Measurements from ENCODE around the gene PHLDA2. TPM values are rescaled to one million over a fixed set of nuclear protein-coding genes. Genes with fewer than 3 reads are reported as not detected.

The PHLDA2 gene
- total and polyA plus RNA-seq, 2 experiments from 2014 or later = 3.8 to 16.5 TPM

DNA sequence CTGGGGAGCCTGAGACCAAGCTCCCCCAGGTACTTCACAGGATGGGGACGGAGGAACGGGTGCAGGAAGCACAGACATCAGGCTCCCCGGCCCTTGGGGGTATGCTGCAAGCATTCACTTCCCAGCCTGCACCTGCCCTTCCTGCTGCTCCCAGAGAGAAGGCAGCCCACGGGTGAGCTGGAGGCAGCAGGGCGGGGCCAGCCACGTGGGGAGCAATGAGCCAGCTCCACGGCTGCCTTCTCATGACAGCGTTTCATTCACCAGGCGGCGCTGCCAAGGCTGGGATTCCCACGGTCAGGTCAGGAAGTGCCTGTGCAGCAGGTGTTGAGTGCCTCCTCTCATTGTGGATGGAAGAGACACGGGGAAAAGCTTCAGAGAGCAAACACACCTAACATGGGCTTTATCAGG, 14.5 kb upstream of the PHLDA2 start (continued):
- TF ChIP-seq ZNF462 (CRISPR knock-in tag; IDR thresholded peaks at IDR 0.05) (no peak), JUNB (IDR thresholded peaks at IDR 0.05; ENCODE audit: unreplicated experiment) (no peak), EZH2 (IDR thresholded peaks at IDR 0.05; ENCODE audit: low read depth, unreplicated experiment) (no peak), ZNF331 (CRISPR knock-in tag; IDR thresholded peaks at IDR 0.05; ENCODE audit: low read depth) (no peak), STAT1 (IDR thresholded peaks at IDR 0.05; ENCODE audit: unreplicated experiment) (no peak), ETS1 (IDR thresholded peaks at IDR 0.05) (no peak)

DNA sequence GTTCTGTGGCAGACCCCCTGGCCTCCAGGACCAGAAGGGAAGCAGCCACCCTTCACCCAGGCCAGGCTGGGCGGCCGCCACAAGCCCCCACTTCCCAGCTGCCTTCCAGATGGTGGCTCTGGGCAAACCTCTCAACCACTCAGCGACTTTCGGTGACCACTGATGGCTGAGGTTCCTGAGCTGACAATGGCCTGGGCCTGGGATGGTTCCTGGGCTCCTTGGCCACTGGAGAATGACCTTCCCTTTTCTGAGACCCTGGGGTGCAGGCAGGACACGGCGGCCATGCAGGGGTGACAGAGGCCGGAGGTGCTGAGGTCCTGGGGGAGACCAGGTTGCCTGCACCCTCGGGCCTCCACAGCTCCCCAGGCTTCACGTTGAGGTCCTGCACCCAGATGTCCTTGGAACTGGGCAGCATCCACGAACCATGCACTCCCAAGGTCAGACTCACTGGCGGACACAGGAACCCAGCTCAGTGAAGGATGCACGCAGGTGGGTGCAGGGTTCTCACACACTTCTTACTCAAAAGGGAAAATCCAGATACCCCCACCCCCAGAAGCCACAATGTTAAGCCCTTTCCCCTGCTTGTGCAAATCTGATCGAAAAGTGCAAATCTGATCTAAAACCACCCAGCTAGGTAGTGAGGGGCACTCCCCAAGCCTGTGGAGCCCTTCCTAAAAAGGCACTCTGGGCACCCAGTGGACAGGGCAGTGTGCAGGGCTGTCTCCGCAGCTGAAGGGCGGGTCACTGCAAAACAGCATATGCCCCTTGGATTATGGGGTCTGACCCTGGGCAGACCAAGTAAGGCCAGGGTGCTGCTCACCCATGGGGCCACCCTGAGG, 13.9 kb upstream of the PHLDA2 start:
- DNase-seq (ENCODE audit: low spot score) = no peak
- Histone ChIP-seq H2AFZ (no peak overlapping the region), H3K9me2 (ENCODE audit: insufficient read depth) (no peaks in the 10 kb centered on the region), H4K20me1 (replicated peaks; ENCODE audit: insufficient read depth) (peaks cover 20% of the 10 kb centered on the region), H3K79me2 (replicated peaks; ENCODE audit: insufficient read depth) (peaks cover 8% of the 10 kb centered on the region; the same call in 1 of the 2 replicates), H3K4me1 (ENCODE audit: insufficient read depth) (peaks cover 37% of the 10 kb centered on the region), H3K36me3 (ENCODE audit: insufficient read depth) (no peaks in the 10 kb centered on the region), H3F3A (replicated peaks; ENCODE audit: low read depth) (peaks cover 35% of the 10 kb centered on the region), H3K27ac (ENCODE audit: low read depth) (no peak overlapping the region), H3K27me3 (ENCODE audit: insufficient read depth) (no peaks in the 10 kb centered on the region), H3K4me2 (no peak overlapping the region), H3K4me3 (no peak overlapping the region)
- Mint-ChIP-seq H3K27me3 (ENCODE audit: insufficient read depth, low read depth, poor library complexity) (peaks cover 33% of the 10 kb centered on the region), H3K9me3 (peaks cover 22% of the 10 kb centered on the region), H3K4me1 (peaks cover 35% of the 10 kb centered on the region), H3K36me3 (ENCODE audit: low read depth) (peaks cover 52% of the 10 kb centered on the region), H3K27ac (no peak overlapping the region), H3K4me3 (no peak overlapping the region)
- ATAC-seq = no peak
- TF ChIP-seq EZH2 (IDR thresholded peaks at IDR 0.05; ENCODE audit: low read depth, unreplicated experiment) (no peak), ZNF331 (CRISPR knock-in tag; IDR thresholded peaks at IDR 0.05; ENCODE audit: low read depth) (no peak), CREB1 (CRISPR knock-in tag; IDR thresholded peaks at IDR 0.05; ENCODE audit: low read depth) (no peak), ZNF462 (CRISPR knock-in tag; IDR thresholded peaks at IDR 0.05) (no peak)
